HG02623 (cell line): ENCODE data around the gene HMSD.
A peak's percentile ranks its signal among the peaks of the same experiment; 100 is the strongest.
"Not testable (repeated sequence)": the region's sequence is repeated elsewhere in the genome, so short reads cannot be mapped to it uniquely, and the experiment has no call there.

Experiments used
- ATAC-seq: cut with Tn5 transposase; IDR thresholded peaks from one replicate; pipeline ENCODE4 v1.9.1; 2021; ENCODE audit warnings: moderate library complexity; ENCODE audit not compliant: unreplicated experiment

Gene HMSD

GRCh38 chr18:63949068-63949737 lies at the start of gene HMSD:
TSS of gene HMSD (plus strand) at chr18:63949301. CDS start at chr18:63953456, 4,155 bp downstream.
- ATAC-seq, result peak; percentile 92

- no peak for ATAC-seq
Observed at GRCh38 chr18:63903851-63904570, 45.1 kb upstream of the HMSD start.

GRCh38 chr18:63904694-63905093 lies 44.4 kb upstream of the HMSD start:
- no peak for ATAC-seq

GRCh38 chr18:63905361-63905760 lies 43.7 kb upstream of the HMSD start:
- no peak for ATAC-seq

GRCh38 chr18:63906056-63906455 lies 43.0 kb upstream of the HMSD start:
- no peak for ATAC-seq

GRCh38 chr18:63907664-63908063 lies 41.4 kb upstream of the HMSD start, which contains the start of gene SERPINB10:
TSS of gene SERPINB10 (plus strand) at chr18:63907958. CDS start at chr18:63915511, 7,553 bp downstream.
- ATAC-seq, result peak; percentile 67

GRCh38 chr18:63908858-63909257 lies 40.2 kb upstream of the HMSD start:
- no peak for ATAC-seq

GRCh38 chr18:63909870-63910269 lies 39.2 kb upstream of the HMSD start:
- peak; percentile 73 for ATAC-seq

- no peak for ATAC-seq
Observed at GRCh38 chr18:63917817-63918216, 31.3 kb upstream of the HMSD start.

GRCh38 chr18:63922049-63922448 lies 27.1 kb upstream of the HMSD start:
- no peak for ATAC-seq

- no peak for ATAC-seq
Observed at GRCh38 chr18:63924551-63924950, 24.6 kb upstream of the HMSD start.

- ATAC-seq, result no peak
Observed at GRCh38 chr18:63928331-63928730, 20.8 kb upstream of the HMSD start.

- not testable (repeated sequence) for ATAC-seq
Observed at GRCh38 chr18:63929369-63929768, 19.7 kb upstream of the HMSD start.

GRCh38 chr18:63930773-63931354 lies 18.2 kb upstream of the HMSD start:
- no peak for ATAC-seq

GRCh38 chr18:63936156-63936931 lies 12.8 kb upstream of the HMSD start:
- peak; percentile 96 for ATAC-seq

GRCh38 chr18:63936932-63937393 lies 12.1 kb upstream of the HMSD start:
- ATAC-seq, result peak; percentile 18

- no peak for ATAC-seq
Observed at GRCh38 chr18:63940008-63940407, 9.1 kb upstream of the HMSD start.

GRCh38 chr18:63940543-63941050 lies 8.5 kb upstream of the HMSD start:
- not testable (repeated sequence) for ATAC-seq

- ATAC-seq, result no peak
Observed at GRCh38 chr18:63947051-63947790, 1.9 kb upstream of the HMSD start.

GRCh38 chr18:63951302-63951705 lies 2.2 kb downstream of the HMSD start:
- ATAC-seq, result peak; percentile 33
